Keratinocyte (primary cell): ENCODE results near the gene CACNG7. TPM values are rescaled to one million over a fixed set of nuclear protein-coding genes. Genes with fewer than 3 reads are reported as not detected.

Experiments used
- DNase-seq: peaks from one replicate; pipeline ENCODE4 v3.0.0-alpha.2; 2011; ENCODE audit warnings: low read depth, missing footprints, low spot score
- FAIRE-seq: peaks from 2 replicates; lab custom pipeline; 2011; peaks lifted over from hg19 to GRCh38; lab: Jason Lieb, UNC
- H2AFZ ChIP-seq: 2 replicates; pipeline ENCODE4 v1.6.0; 2012; ENCODE audit warnings: low read length, control low read depth, inconsistent platforms; ENCODE audit not compliant: control insufficient read depth
- H3K27ac ChIP-seq: 2 replicates; pipeline ENCODE4 v1.5.1; 2011; ENCODE audit warnings: low read length; ENCODE audit not compliant: control insufficient read depth, insufficient read depth
- H3K27me3 ChIP-seq: 3 replicates; pipeline ENCODE4 v1.6.0; 2011; ENCODE audit warnings: low read length; ENCODE audit not compliant: control insufficient read depth, insufficient read depth; ENCODE audit errors: extremely low read depth
- H3K36me3 ChIP-seq, 2 experiments: 2 replicates in 1 of 2; 3 replicates in 1 of 2; pipeline ENCODE4 v1.5.1; 2011; ENCODE audit warnings: low read length in 2 of 2, mild to moderate bottlenecking in 1 of 2; ENCODE audit not compliant: control insufficient read depth in 2 of 2, insufficient read depth in 2 of 2; ENCODE audit errors: extremely low read depth in 1 of 2
- H3K4me1 ChIP-seq: 3 replicates; pipeline ENCODE4 v1.5.1; 2011; ENCODE audit warnings: low read length; ENCODE audit not compliant: control insufficient read depth, insufficient read depth; ENCODE audit errors: extremely low read depth
- H3K4me2 ChIP-seq: 3 replicates; pipeline ENCODE4 v1.6.0; 2011; ENCODE audit warnings: low read depth, low read length; ENCODE audit not compliant: control insufficient read depth, insufficient read depth; ENCODE audit errors: extremely low read depth
- H3K4me3 ChIP-seq, 3 experiments: fragments of 200-600 bp in 1 of 3; sonication (generic) in 1 of 3; 2 replicates in 2 of 3; 3 replicates in 1 of 3; pipeline ENCODE4 v1.5.1; 2011 to 2016; ENCODE audit warnings: low read length in 3 of 3, mild to moderate bottlenecking in 3 of 3, control low read depth in 2 of 3, inconsistent platforms in 1 of 3, low read depth in 1 of 3, mixed read lengths in 1 of 3, mixed run types in 1 of 3, moderate library complexity in 1 of 3; ENCODE audit not compliant: control insufficient read depth in 2 of 3, insufficient read depth in 2 of 3; ENCODE audit errors: extremely low read depth in 1 of 3
- H3K79me2 ChIP-seq: 2 replicates; pipeline ENCODE4 v1.6.0; 2012; ENCODE audit warnings: low read length; ENCODE audit not compliant: control insufficient read depth, insufficient read depth
- H3K9ac ChIP-seq: 3 replicates; pipeline ENCODE4 v1.6.0; 2011; ENCODE audit warnings: low read length; ENCODE audit not compliant: control insufficient read depth, insufficient read depth; ENCODE audit errors: extremely low read depth
- H3K9me1 ChIP-seq: 3 replicates; pipeline ENCODE4 v1.6.0; 2011; ENCODE audit warnings: low read length; ENCODE audit not compliant: control insufficient read depth, insufficient read depth; ENCODE audit errors: extremely low read depth
- H3K9me3 ChIP-seq: 2 replicates; pipeline ENCODE4 v1.5.1; 2012; ENCODE audit warnings: low read depth, low read length; ENCODE audit not compliant: control insufficient read depth
- H4K20me1 ChIP-seq: 3 replicates; pipeline ENCODE4 v1.6.0; 2011; ENCODE audit warnings: low read length; ENCODE audit not compliant: control insufficient read depth, insufficient read depth; ENCODE audit errors: extremely low read depth
- EZH2 ChIP-seq: IDR thresholded peaks from one replicate; pipeline ENCODE4 v1.6.1; 2012; ENCODE audit warnings: inconsistent platforms, mild to moderate bottlenecking, low read length, moderate library complexity
- dilution Hi-C: fragments of 300-500 bp; cut with MboI; formaldehyde crosslinking; loops from one replicate; pipeline ENCODE4 v1.7.0; 2020; ENCODE audit warnings: low sequenced_read_pairs; ENCODE audit not compliant: extremely low pct_ligation_motif_present
- polyA plus RNA-seq, 5 experiments: library from polyadenylated mRNA; depleted of rRNA in 3 of 5; stranded (reverse) in 3 of 5; stranded (forward) in 1 of 5; unstranded in 1 of 5; fragments of >200 nt; gene quantifications; 1 replicate in 1 of 5; 2 replicates in 3 of 5; 3 replicates in 1 of 5; pipeline versions ENCODE4 v1.2.1 to v1.2.3, GENCODE V29; 2011 to 2012; ENCODE audit warnings: missing spikeins in 2 of 5, low read depth in 1 of 5, low replicate concordance in 1 of 5
- TF ChIP-seq, protein P1 (sequence below), 3 experiments: IDR thresholded peaks in 1 of 3; conservative IDR thresholded peaks in 1 of 3; optimal IDR thresholded peaks in 1 of 3; 2 replicates in 2 of 3; 3 replicates in 1 of 3; pipeline versions ENCODE3 to v1.5.1; 2011; ENCODE audit warnings: low read length in 3 of 3, mild to moderate bottlenecking in 3 of 3, moderate library complexity in 2 of 3, control low read depth in 1 of 3, inconsistent platforms in 1 of 3; ENCODE audit not compliant: insufficient read depth in 2 of 3; ENCODE audit errors: extremely low read depth in 1 of 3

Gene CACNG7
- polyA plus RNA-seq, 1 donor (not counting 4 experiments of a cell fraction or from before 2014, with no cell fraction given), result not detected

DNA sequence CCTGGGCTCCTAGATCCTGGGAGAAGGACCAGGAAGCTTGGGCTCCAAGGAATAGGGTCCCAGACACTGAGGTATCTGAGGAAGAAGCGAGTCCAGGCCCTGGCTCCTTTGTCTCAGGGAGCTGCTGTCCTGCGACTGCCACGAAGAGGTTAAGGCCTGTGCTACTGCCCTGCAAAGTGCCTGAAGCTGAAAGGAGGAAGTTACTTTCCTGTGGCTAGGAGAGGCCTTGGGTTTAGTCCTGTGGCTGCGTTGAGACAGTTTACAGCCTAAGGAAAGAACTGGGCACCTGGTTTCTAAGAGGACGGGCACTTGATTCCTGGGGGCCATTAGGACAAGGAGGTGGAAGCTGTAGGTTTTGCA lies 38.6 kb upstream of the CACNG7 start:
- TF ChIP-seq, protein P1, sequence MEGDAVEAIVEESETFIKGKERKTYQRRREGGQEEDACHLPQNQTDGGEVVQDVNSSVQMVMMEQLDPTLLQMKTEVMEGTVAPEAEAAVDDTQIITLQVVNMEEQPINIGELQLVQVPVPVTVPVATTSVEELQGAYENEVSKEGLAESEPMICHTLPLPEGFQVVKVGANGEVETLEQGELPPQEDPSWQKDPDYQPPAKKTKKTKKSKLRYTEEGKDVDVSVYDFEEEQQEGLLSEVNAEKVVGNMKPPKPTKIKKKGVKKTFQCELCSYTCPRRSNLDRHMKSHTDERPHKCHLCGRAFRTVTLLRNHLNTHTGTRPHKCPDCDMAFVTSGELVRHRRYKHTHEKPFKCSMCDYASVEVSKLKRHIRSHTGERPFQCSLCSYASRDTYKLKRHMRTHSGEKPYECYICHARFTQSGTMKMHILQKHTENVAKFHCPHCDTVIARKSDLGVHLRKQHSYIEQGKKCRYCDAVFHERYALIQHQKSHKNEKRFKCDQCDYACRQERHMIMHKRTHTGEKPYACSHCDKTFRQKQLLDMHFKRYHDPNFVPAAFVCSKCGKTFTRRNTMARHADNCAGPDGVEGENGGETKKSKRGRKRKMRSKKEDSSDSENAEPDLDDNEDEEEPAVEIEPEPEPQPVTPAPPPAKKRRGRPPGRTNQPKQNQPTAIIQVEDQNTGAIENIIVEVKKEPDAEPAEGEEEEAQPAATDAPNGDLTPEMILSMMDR (optimal IDR thresholded peaks at IDR 0.05 in 1 of 3, IDR thresholded peaks at IDR 0.05 in 1 of 3, conservative IDR thresholded peaks at IDR 0.05 in 1 of 3; ENCODE audit: extremely low read depth in 1 of 3, insufficient read depth in 2 of 3, low read length in 3 of 3), result no peak
- no peak for TF ChIP-seq EZH2
- Histone ChIP-seq H3K79me2 (peaks cover 7% of the 10 kb centered on the region), H3K9ac (no peak overlapping the region), H3K4me1 (peaks cover 18% of the 10 kb centered on the region), H3K4me2 (no peak overlapping the region), H2AFZ (no peak overlapping the region), H3K27ac (no peak overlapping the region), H3K4me3 (no peak overlapping the region), H3K9me3 (no peaks in the 10 kb centered on the region), H3K36me3 (peaks cover 10% of the 10 kb centered on the region in 2 experiments), H3K9me1 (no peaks in the 10 kb centered on the region), H4K20me1 (no peaks in the 10 kb centered on the region), H3K27me3 (no peaks in the 10 kb centered on the region)
- dilution Hi-C loops, result no loop called here
- DNase-seq, result no peak
- FAIRE-seq, result no peak

GRCh38 chr19:53871454-53871853 lies 37.6 kb upstream of the CACNG7 start:
- Histone ChIP-seq H3K36me3 (peaks cover 10% of the 10 kb centered on the region in 2 experiments), H3K79me2 (peaks cover 7% of the 10 kb centered on the region), H2AFZ (no peak overlapping the region), H3K4me3 (no peak overlapping the region), H3K4me1 (peaks cover 10% of the 10 kb centered on the region), H3K9ac (no peak overlapping the region), H3K9me3 (no peaks in the 10 kb centered on the region), H3K4me2 (no peak overlapping the region), H4K20me1 (no peaks in the 10 kb centered on the region), H3K27ac (no peak overlapping the region), H3K27me3 (no peaks in the 10 kb centered on the region), H3K9me1 (no peaks in the 10 kb centered on the region)
- FAIRE-seq (no peak), DNase-seq (no peak)
- TF ChIP-seq, protein P1 (optimal IDR thresholded peaks at IDR 0.05 in 1 of 3, IDR thresholded peaks at IDR 0.05 in 1 of 3, conservative IDR thresholded peaks at IDR 0.05 in 1 of 3; ENCODE audit: extremely low read depth in 1 of 3, insufficient read depth in 2 of 3, low read length in 3 of 3), result no peak
- no peak for TF ChIP-seq EZH2
- dilution Hi-C loops, result no loop called here
